ENCODE data around the gene ZNF124.

DNA sequence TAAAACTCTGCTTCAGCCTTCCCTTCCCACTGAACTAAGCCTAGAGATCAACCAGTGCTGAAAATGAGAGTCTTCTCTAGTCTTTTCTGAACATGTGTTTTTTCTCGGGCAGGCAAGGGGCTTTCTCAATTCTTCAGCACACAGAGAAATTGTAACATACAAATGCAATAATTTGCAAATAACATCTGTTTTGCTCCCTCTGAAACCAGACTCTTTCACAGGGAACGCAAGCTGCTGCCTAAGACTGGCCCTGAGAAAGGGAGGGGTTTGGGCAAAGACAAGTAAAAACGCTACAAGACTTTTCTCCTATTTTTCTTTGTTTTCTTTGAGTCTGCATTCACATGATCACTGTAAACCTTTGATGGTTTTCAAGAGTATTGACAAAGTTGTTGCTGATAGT is 44.4 kb upstream of the ZNF124 start:
- TF ChIP-seq CTCF (IDR thresholded peaks at IDR 0.05) (no peak), POLR2A (IDR thresholded peaks at IDR 0.05) (no peak)

All from uterus (tissue), 2 donors.